COLO829 (cell line): Measurements from ENCODE around the gene PYGM.

ENCODE experiments used
- DNase-seq: peaks from one replicate; pipeline ENCODE4 v3.0.0; 2012; ENCODE audit warnings: low spot score

Gene PYGM

GRCh38 chr11:64753380-64754123 is 6.2 kb downstream of the PYGM start:
- DNase-seq = no peak

- DNase-seq = no peak
Observed at GRCh38 chr11:64753019-64753379, 6.8 kb downstream of the PYGM start.

- no peak for DNase-seq
Observed at GRCh38 chr11:64752175-64752970, 7.4 kb downstream of the PYGM start.

- DNase-seq = no peak
Observed at GRCh38 chr11:64751580-64751979, 8.2 kb downstream of the PYGM start.

- DNase-seq = no peak
Observed at GRCh38 chr11:64751136-64751535, 8.6 kb downstream of the PYGM start.

GRCh38 chr11:64750361-64751054 is 9.3 kb downstream of the PYGM start:
- DNase-seq = no peak

GRCh38 chr11:64747961-64748665 is 11.7 kb downstream of the PYGM start:
- no peak for DNase-seq

GRCh38 chr11:64746486-64746885 is 13.3 kb downstream of the PYGM start:
- DNase-seq = no peak

- DNase-seq = peak; percentile 44
Observed at GRCh38 chr11:64745521-64746328, 14.0 kb downstream of the PYGM start.

GRCh38 chr11:64745189-64745520 is 14.6 kb downstream of the PYGM start:
- no peak for DNase-seq

GRCh38 chr11:64744544-64745188 is 15.1 kb downstream of the PYGM start:
- no peak for DNase-seq

GRCh38 chr11:64743591-64744543 is 15.9 kb downstream of the PYGM start, which contains the start of gene RASGRP2:
Gene RASGRP2, minus strand, starts transcription at chr11:64744142. Its CDS starts 1,276 bp downstream, at chr11:64742866.
- DNase-seq = no peak

GRCh38 chr11:64742889-64743590 is 16.7 kb downstream of the PYGM start:
- peak; percentile 71 for DNase-seq

GRCh38 chr11:64742087-64742888 is 17.5 kb downstream of the PYGM start:
- no peak for DNase-seq

GRCh38 chr11:64741375-64742086 is 18.2 kb downstream of the PYGM start:
- DNase-seq = no peak

GRCh38 chr11:64739871-64740270 is 19.9 kb downstream of the PYGM start:
- no peak for DNase-seq

GRCh38 chr11:64736654-64737053 is 23.1 kb downstream of the PYGM start:
- DNase-seq = no peak
